SK-N-SH (cell line): ENCODE results near the gene SH2D3C. TPM values are rescaled to one million over a fixed set of nuclear protein-coding genes. Genes with fewer than 3 reads are reported as not detected.

Experiments
- CTCF ChIA-PET: fragments of 300-600, 350-600 bp; formaldehyde crosslinking; extraction: SDS; loops from one replicate; lab custom pipeline; 2021; lab: Yijun Ruan, JAX
- POLR2A ChIA-PET: fragments of 350-600 bp; sonication (Branson Sonifier 250); formaldehyde crosslinking; extraction: SDS; loops from one replicate; lab custom pipeline; 2020; ENCODE audit warnings: antibody characterized with exemption, inconsistent platforms; lab: Yijun Ruan, JAX
- DNase-seq: peaks from one replicate; pipeline ENCODE4 v3.0.0; 2012
- H2AFZ ChIP-seq: fragments of 200-600 bp; sonication (generic); 2 replicates; pipeline ENCODE4 v1.8.1; 2016; ENCODE audit warnings: antibody characterized with exemption, mild to moderate bottlenecking, low read depth
- H3F3A ChIP-seq: fragments of 200-600 bp; sonication (generic); replicated peaks from 2 replicates; pipeline ENCODE3; 2016; ENCODE audit warnings: antibody characterized with exemption, mild to moderate bottlenecking; ENCODE audit not compliant: insufficient read depth
- H3K27ac ChIP-seq, 2 experiments: fragments of 200-500 bp in 1 of 2; fragments of 200-600 bp in 1 of 2; sonication (Bioruptor generic) in 1 of 2; sonication (generic), shearing (Covaris generic) in 1 of 2; 2 replicates each; pipeline versions ENCODE4 v1.5.1 to v1.6.1; 2014 to 2016; ENCODE audit warnings: low read depth in 2 of 2, inconsistent platforms in 1 of 2, low read length in 1 of 2, mild to moderate bottlenecking in 1 of 2, mixed read lengths in 1 of 2
- H3K27me3 ChIP-seq: fragments of 200-600 bp; sonication (generic), shearing (Covaris generic); 2 replicates; pipeline ENCODE4 v1.6.1; 2016; ENCODE audit warnings: mixed run types; ENCODE audit not compliant: insufficient read depth
- H3K36me3 ChIP-seq, 2 experiments: fragments of 200-500 bp in 1 of 2; fragments of 200-600 bp in 1 of 2; sonication (Bioruptor generic) in 1 of 2; sonication (generic) in 1 of 2; replicated peaks in 1 of 2; 2 replicates each; pipeline versions ENCODE3 to v1.5.1; 2014 to 2016; ENCODE audit warnings: low read length in 1 of 2, mild to moderate bottlenecking in 1 of 2; ENCODE audit not compliant: insufficient read depth in 2 of 2, control insufficient read depth in 1 of 2
- H3K4me1 ChIP-seq, 2 experiments: fragments of 200-500 bp in 1 of 2; fragments of 200-600 bp in 1 of 2; sonication (Bioruptor generic) in 1 of 2; sonication (generic), shearing (Covaris generic) in 1 of 2; 2 replicates each; pipeline versions ENCODE4 v1.5.1 to v1.6.1; 2014 to 2016; ENCODE audit warnings: low read depth in 1 of 2, low read length in 1 of 2, mixed run types in 1 of 2; ENCODE audit not compliant: insufficient read depth in 2 of 2, control insufficient read depth in 1 of 2
- H3K4me2 ChIP-seq: fragments of 200-600 bp; sonication (generic), shearing (Covaris generic); 2 replicates; pipeline ENCODE4 v1.6.1; 2017; ENCODE audit warnings: mixed run types
- H3K4me3 ChIP-seq, 2 experiments: fragments of 200-500 bp in 1 of 2; fragments of 200-600 bp in 1 of 2; sonication (Bioruptor generic) in 1 of 2; sonication (generic), shearing (Covaris generic) in 1 of 2; 2 replicates each; pipeline versions ENCODE4 v1.5.1 to v1.8.1; 2014 to 2016; ENCODE audit warnings: low read depth in 2 of 2, inconsistent platforms in 1 of 2, low read length in 1 of 2, mild to moderate bottlenecking in 1 of 2, mixed read lengths in 1 of 2, moderate library complexity in 1 of 2
- H3K79me2 ChIP-seq: fragments of 200-600 bp; sonication (generic); 2 replicates; pipeline ENCODE4 v1.8.1; 2017; ENCODE audit warnings: mild to moderate bottlenecking; ENCODE audit not compliant: insufficient read depth
- H3K9ac ChIP-seq: fragments of 200-600 bp; sonication (generic); 2 replicates; pipeline ENCODE4 v1.6.1; 2017; ENCODE audit warnings: mixed run types
- H3K9me2 ChIP-seq: fragments of 200-600 bp; sonication (generic); 2 replicates; pipeline ENCODE4 v1.6.1; 2017; ENCODE audit warnings: mixed run types
- H3K9me3 ChIP-seq: fragments of 200-600 bp; sonication (generic); 2 replicates; pipeline ENCODE4 v1.6.1; 2017; ENCODE audit warnings: mixed run types, mild to moderate bottlenecking, moderate library complexity
- H4K20me1 ChIP-seq: fragments of 200-600 bp; sonication (generic); 2 replicates; pipeline ENCODE4 v1.6.1; 2017; ENCODE audit warnings: mild to moderate bottlenecking, mixed run types; ENCODE audit not compliant: insufficient read depth
- CHD2 ChIP-seq: fragments of 150-350 bp; IDR thresholded peaks from 2 replicates; pipeline ENCODE4 v1.6.1; 2018; ENCODE audit warnings: low read length; ENCODE audit not compliant: partially characterized antibody
- EZH2phosphoT487 ChIP-seq: fragments of 200-600 bp; sonication (generic); IDR thresholded peaks from 2 replicates; pipeline ENCODE4 v1.6.1; 2017; ENCODE audit warnings: low read depth, mixed run types, mild to moderate bottlenecking, antibody characterized with exemption, moderate library complexity, borderline replicate concordance
- FOXJ3 ChIP-seq: sonication (generic); formaldehyde crosslinking; IDR thresholded peaks from 2 replicates; pipeline ENCODE4 v1.5.1; 2020; ENCODE audit warnings: mild to moderate bottlenecking, missing genetic modification reagents
- GABPA ChIP-seq: IDR thresholded peaks from 2 replicates; pipeline ENCODE4 v1.4.0; 2012; ENCODE audit warnings: low read depth, mild to moderate bottlenecking
- JUND ChIP-seq: IDR thresholded peaks from 2 replicates; pipeline ENCODE4 v1.4.0; 2012
- MEF2A ChIP-seq: IDR thresholded peaks from 2 replicates; pipeline ENCODE4 v1.4.0; 2012; ENCODE audit warnings: low read depth, borderline replicate concordance
- MXI1 ChIP-seq: IDR thresholded peaks from 2 replicates; pipeline ENCODE4 v1.6.1; 2012; ENCODE audit warnings: mild to moderate bottlenecking, low read depth, low read length, improper control_type of control experiment
- NFIC ChIP-seq: IDR thresholded peaks from 2 replicates; pipeline ENCODE4 v1.4.0; 2012; ENCODE audit warnings: borderline replicate concordance
- POLR2AphosphoS5 ChIP-seq: IDR thresholded peaks from 2 replicates; pipeline ENCODE4 v1.6.1; 2012; ENCODE audit warnings: low read depth, low read length
- RCOR1 ChIP-seq: fragments of 150-350 bp; IDR thresholded peaks from 2 replicates; pipeline ENCODE4 v1.6.1; 2017; ENCODE audit warnings: antibody characterized with exemption, low read length
- RFX5 ChIP-seq: IDR thresholded peaks from 2 replicates; pipeline ENCODE4 v1.6.1; 2012; ENCODE audit warnings: mild to moderate bottlenecking, improper control_type of control experiment, low read length
- RXRA ChIP-seq: IDR thresholded peaks from 2 replicates; pipeline ENCODE4 v1.4.0; 2012; ENCODE audit warnings: low read depth, mild to moderate bottlenecking, borderline replicate concordance
- TAF1 ChIP-seq: IDR thresholded peaks from 2 replicates; pipeline ENCODE4 v1.6.1; 2012; ENCODE audit warnings: low read depth, mild to moderate bottlenecking, low read length, moderate library complexity, borderline replicate concordance
- WGBS: methylation state at CpG from one replicate; pipeline ENCODE4 v1.1.6; 2017; ENCODE audit warnings: low lambda C conversion rate; 5-methylcytosine and 5-hydroxymethylcytosine counted together
- polyA plus RNA-seq, 3 experiments: library from polyadenylated mRNA; depleted of rRNA; stranded (reverse); fragments of >200 nt; gene quantifications; 2 replicates each; pipeline ENCODE4 v1.2.3, GENCODE V29; 2012
- TF ChIP-seq, protein P1 (sequence below): fragments of 150-350 bp; IDR thresholded peaks from 2 replicates; pipeline ENCODE4 v1.6.1; 2017; ENCODE audit warnings: antibody characterized with exemption, low read length, low read depth, borderline replicate concordance
- TF ChIP-seq, protein P2 (sequence below): fragments of 200-600 bp; sonication (generic); IDR thresholded peaks from 2 replicates; pipeline ENCODE4 v1.6.1; 2017; ENCODE audit warnings: antibody characterized with exemption, mild to moderate bottlenecking, moderate library complexity
- TF ChIP-seq, protein P3 (sequence below): IDR thresholded peaks from 2 replicates; pipeline ENCODE4; 2012

SH2D3C gene
- polyA plus RNA-seq, 1 of the 3 experiments (the other 2 are of a cell fraction), result 0.15 TPM

DNA sequence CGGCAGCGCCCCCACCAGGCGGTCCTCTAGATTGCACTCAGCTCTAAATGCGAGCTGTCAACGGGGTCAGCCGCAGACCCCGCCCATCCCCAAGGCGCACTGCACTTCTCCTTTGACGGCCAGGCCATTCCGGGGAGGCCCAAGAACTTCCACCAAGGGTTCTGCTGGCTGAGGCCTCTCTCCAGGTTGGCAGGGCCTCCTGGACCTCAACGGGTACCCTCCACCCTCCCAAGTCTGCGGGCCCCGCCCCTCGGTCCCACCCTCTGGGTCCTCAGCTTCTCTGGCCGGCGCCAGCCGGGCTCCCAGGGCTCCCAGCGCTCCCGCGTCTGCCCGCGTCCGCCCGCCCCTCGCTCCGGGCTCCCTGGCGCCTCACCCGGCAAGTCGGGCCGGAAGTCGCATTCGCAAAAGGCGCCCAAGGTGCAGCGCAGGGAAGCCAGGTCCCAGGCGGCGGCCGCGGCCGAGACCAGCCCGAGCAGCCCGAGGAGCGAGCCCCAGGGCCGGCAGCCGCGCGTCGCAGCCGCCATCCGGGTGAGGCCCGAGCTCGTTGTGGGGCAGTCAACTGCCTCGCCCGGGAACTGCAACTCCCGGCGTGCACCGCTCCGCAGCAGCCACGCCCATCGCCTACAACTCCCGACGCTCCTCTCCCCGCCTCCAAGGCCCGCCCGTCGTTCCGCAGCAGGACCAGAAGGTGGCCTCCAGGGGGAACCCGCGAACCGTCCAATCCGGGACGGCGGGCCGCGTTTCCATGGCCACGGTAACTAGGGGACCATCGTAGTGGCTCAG lies 43.5 kb downstream of the SH2D3C start, which contains the start of gene TOR2A (continued):
- TF ChIP-seq, protein P1, sequence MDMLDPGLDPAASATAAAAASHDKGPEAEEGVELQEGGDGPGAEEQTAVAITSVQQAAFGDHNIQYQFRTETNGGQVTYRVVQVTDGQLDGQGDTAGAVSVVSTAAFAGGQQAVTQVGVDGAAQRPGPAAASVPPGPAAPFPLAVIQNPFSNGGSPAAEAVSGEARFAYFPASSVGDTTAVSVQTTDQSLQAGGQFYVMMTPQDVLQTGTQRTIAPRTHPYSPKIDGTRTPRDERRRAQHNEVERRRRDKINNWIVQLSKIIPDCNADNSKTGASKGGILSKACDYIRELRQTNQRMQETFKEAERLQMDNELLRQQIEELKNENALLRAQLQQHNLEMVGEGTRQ, result no peak
- TF ChIP-seq, protein P2, sequence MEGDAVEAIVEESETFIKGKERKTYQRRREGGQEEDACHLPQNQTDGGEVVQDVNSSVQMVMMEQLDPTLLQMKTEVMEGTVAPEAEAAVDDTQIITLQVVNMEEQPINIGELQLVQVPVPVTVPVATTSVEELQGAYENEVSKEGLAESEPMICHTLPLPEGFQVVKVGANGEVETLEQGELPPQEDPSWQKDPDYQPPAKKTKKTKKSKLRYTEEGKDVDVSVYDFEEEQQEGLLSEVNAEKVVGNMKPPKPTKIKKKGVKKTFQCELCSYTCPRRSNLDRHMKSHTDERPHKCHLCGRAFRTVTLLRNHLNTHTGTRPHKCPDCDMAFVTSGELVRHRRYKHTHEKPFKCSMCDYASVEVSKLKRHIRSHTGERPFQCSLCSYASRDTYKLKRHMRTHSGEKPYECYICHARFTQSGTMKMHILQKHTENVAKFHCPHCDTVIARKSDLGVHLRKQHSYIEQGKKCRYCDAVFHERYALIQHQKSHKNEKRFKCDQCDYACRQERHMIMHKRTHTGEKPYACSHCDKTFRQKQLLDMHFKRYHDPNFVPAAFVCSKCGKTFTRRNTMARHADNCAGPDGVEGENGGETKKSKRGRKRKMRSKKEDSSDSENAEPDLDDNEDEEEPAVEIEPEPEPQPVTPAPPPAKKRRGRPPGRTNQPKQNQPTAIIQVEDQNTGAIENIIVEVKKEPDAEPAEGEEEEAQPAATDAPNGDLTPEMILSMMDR, result peak; percentile 95
- TF ChIP-seq MXI1 (peak; percentile 96), POLR2AphosphoS5 (peak; percentile 65; the same call in 1 of the 2 replicates), RFX5 (peak; percentile 96), FOXJ3 (CRISPR knock-in tag) (no peak), RXRA (no peak), CHD2 (peak; percentile 75), MEF2A (no peak), EZH2phosphoT487 (no peak)

DNA sequence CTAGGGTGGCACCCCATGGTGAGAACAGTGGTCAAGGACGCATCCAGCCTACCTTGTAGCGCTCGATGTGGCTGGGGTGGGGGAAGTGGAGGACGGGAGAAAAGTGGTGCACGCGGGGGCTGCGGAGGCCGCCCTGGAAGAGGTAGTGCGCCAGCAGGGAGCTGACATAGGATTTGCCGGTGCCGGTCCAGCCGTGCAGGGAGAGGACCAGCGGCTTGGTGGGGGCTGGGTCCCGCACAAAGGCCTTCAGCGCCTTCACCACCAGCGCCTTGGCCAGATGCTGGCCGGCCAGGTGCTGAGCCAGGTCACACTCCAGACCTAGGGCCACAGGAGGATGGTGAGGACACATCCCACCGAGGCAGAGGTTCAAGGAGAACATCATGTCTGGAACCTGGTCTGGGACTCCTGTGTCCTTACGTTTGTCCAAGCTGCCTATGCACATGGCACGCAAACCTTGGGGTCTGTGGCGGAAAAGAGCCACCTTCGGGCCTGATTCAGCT lies 44.2 kb downstream of the SH2D3C start:
- no peak overlapping the region for H2AFZ ChIP-seq
- peak overlapping the region; percentile 62 to 93; a peak in 2 of 4 replicates for H3K27ac ChIP-seq
- H3K9ac ChIP-seq, result no peak overlapping the region

More for the DNA sequence above, 44.2 kb downstream of the SH2D3C start:
- whole genome bisulfite sequencing, result 84% methylated on average over 10 of the region's 22 CpGs
- peaks cover 5 to 11% of the 10 kb centered on the region in 2 experiments; a peak in 1 of 4 replicates for H3K4me1 ChIP-seq
- H3F3A ChIP-seq, result peaks cover 2% of the 10 kb centered on the region
- H3K36me3 ChIP-seq, result peaks cover 0 to 3% of the 10 kb centered on the region in 2 experiments
- TF ChIP-seq JUND (no peak), GABPA (no peak), NFIC (no peak), TAF1 (no peak), RFX5 (no peak), MXI1 (no peak), RCOR1 (no peak)
- TF ChIP-seq, protein P3, sequence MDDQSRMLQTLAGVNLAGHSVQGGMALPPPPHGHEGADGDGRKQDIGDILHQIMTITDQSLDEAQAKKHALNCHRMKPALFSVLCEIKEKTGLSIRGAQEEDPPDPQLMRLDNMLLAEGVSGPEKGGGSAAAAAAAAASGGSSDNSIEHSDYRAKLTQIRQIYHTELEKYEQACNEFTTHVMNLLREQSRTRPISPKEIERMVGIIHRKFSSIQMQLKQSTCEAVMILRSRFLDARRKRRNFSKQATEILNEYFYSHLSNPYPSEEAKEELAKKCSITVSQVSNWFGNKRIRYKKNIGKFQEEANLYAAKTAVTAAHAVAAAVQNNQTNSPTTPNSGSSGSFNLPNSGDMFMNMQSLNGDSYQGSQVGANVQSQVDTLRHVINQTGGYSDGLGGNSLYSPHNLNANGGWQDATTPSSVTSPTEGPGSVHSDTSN, result no peak
- H3K4me2 ChIP-seq, result peak overlapping the region; percentile 91
- POLR2A ChIA-PET, result interaction anchor here (0.7 to 1.6 kb wide), 16 partner anchors 9 to 196 kb away, joined by 3 to 9 read pairs (median 4); partner anchors contain the start of genes CDK9, PIP5KL1 and TTC16
- no peaks in the 10 kb centered on the region for H3K9me2 ChIP-seq
- no peaks in the 10 kb centered on the region for H4K20me1 ChIP-seq
- CTCF ChIA-PET, result interaction anchor here (0.6 to 10.7 kb wide), 78 partner anchors 8 to 367 kb away, joined by 3 to 226 read pairs (median 6); partner anchors contain the start of genes AK1, CDK9, ENG and PTRH1
- H3K79me2 ChIP-seq, result no peaks in the 10 kb centered on the region
- H3K27me3 ChIP-seq, result no peaks in the 10 kb centered on the region
- H3K9me3 ChIP-seq, result no peaks in the 10 kb centered on the region
- no peak for DNase-seq
- peak overlapping the region; percentile 79; a peak in 3 of 4 replicates for H3K4me3 ChIP-seq
